Choroid plexus epithelial cell (primary cell): ENCODE data around the gene GPC1.

ENCODE experiments used
- DNase-seq: peaks from one replicate; pipeline ENCODE4 v3.0.0-alpha.2; 2010; ENCODE audit warnings: low read depth
- H3K4me3 ChIP-seq: 2 replicates; pipeline ENCODE4 v1.5.1; 2011; ENCODE audit warnings: low read depth, mild to moderate bottlenecking, control low read depth, low read length, moderate library complexity
- TF ChIP-seq, protein P1 (sequence below): conservative IDR thresholded peaks from 2 replicates; pipeline ENCODE4 v1.5.1; 2011; ENCODE audit warnings: low read depth, mild to moderate bottlenecking, control low read depth, inconsistent platforms, low read length, moderate library complexity

GPC1 gene

DNA sequence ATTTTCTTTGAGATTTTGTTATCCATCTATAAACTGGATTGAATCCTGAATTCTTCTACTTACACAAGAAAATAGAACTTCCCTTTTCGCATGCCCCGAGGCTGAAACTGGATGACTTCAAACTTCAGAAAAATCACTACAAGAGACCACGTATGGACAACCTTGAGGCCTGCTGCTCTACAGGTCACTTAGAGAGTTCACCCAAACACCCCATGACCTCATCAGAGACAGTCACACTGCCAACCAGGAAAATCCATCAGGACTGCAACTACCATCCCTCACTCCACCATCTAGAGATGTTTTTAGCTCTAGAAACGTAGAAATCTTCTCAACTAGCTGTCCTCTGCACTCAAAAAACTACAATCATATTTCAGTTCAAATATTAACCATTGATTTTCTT lies 18.6 kb upstream of the GPC1 start:
- no peak overlapping the region for H3K4me3 ChIP-seq
- DNase-seq, result no peak
- TF ChIP-seq, protein P1, sequence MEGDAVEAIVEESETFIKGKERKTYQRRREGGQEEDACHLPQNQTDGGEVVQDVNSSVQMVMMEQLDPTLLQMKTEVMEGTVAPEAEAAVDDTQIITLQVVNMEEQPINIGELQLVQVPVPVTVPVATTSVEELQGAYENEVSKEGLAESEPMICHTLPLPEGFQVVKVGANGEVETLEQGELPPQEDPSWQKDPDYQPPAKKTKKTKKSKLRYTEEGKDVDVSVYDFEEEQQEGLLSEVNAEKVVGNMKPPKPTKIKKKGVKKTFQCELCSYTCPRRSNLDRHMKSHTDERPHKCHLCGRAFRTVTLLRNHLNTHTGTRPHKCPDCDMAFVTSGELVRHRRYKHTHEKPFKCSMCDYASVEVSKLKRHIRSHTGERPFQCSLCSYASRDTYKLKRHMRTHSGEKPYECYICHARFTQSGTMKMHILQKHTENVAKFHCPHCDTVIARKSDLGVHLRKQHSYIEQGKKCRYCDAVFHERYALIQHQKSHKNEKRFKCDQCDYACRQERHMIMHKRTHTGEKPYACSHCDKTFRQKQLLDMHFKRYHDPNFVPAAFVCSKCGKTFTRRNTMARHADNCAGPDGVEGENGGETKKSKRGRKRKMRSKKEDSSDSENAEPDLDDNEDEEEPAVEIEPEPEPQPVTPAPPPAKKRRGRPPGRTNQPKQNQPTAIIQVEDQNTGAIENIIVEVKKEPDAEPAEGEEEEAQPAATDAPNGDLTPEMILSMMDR, result no peak

DNA sequence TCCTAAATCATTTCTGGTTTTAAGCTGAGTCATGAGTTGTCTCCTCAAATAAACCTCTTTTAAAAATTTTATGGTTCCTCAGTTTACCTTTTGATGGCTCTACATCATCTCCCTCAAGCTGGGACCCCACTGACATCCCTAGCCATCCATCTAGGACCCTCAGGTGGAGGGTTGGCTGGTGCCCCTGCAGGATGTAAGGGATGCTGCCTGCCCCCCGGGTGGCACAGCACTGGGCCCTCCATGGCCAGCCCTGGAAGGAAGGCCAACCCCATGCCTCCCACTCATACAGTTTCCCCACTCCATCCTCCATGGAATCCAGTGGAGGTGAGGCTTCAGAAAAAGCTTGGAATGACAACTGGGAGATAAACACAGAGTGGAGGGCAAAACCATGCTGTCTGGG lies 17.2 kb upstream of the GPC1 start:
- TF ChIP-seq, protein P1, result no peak
- DNase-seq, result no peak
- no peak overlapping the region for H3K4me3 ChIP-seq

DNA sequence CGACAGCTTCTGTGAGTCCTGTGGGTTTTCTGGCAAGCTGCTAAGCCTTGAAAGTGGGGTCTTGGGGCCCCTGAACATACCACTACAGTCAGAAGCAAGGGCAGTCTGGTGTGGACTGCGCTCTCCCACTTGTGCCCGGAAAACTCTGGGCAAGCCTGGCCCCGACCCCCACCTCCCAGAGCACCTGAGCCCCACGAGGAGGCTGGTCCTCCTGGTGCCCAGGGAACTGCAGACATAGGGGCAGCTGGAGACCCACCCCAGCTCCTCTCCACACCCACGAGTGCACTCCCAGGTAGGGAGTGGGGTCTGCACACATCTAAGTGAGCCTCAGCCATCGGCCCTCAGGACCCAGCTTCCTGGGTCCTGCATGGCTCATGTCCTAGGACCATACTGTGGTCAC lies 16.2 kb upstream of the GPC1 start:
- no peak for DNase-seq

DNA sequence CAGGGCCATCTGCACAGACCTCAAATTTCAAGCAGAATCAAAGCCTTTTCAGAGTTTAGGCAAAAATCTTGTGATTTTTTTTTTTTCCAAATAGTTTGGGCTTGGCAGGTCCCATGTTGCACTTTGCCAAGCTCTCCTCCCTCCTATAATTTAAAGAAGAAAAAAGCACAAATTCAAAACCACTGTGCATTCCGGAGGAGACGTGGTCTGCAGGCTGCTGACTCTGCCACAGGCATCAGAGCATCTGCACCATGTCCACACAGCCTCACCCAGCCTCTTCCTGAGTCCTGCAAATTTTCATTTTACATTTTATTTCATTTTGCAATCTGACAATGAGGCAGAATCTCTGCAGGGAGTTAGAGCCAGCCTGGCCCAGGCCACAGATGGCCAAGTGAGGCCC lies 15.7 kb upstream of the GPC1 start:
- TF ChIP-seq, protein P1, result no peak
- no peak overlapping the region for H3K4me3 ChIP-seq
- DNase-seq, result no peak

More for the DNA sequence above, 16.2 kb upstream of the GPC1 start:
- no peak overlapping the region for H3K4me3 ChIP-seq
- TF ChIP-seq, protein P1, result no peak

DNA sequence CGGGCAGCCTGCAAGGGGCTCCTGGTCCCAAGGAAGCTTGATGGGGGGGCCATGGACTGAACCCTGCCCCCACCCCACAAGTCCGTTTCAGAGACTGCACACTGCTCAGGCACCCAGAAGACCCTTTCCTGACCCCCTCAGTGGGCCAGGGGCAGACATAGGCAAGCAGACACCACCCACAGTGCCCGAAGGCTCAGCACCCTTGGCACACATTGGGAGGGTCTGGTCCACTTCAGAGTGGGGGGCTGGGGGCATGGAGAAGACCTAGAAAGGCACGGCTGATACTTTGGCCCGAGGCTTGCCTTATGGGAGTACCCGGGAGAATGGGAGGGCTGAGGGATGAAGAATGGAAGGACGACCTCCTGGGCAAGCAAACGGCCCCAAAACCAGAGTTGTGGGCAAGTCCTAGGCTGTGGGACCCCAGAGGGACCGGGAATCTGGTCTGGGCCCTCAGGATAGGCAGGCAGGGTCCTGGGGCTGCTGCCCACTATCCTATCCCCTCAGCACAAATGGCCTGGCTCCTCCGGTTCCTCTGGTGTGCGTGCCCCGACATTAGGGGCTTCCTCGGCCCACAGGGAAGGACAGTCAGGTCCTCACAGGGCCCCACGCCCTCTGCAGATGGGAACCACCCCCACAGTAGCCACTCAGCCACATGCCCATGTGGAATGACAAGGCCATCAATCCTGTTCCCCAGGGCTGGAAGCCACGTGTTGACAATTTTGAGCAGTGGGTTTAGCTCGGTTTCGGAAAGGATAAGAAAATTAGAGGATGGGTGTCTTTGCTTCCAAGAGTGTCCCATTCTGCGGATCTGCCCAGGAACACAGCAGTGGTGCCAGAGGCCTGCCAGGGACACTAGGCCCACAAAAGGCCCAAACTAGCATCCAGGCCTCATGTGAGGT lies 15.0 kb upstream of the GPC1 start:
- TF ChIP-seq, protein P1, result no peak
- no peak for DNase-seq
- no peak overlapping the region for H3K4me3 ChIP-seq

DNA sequence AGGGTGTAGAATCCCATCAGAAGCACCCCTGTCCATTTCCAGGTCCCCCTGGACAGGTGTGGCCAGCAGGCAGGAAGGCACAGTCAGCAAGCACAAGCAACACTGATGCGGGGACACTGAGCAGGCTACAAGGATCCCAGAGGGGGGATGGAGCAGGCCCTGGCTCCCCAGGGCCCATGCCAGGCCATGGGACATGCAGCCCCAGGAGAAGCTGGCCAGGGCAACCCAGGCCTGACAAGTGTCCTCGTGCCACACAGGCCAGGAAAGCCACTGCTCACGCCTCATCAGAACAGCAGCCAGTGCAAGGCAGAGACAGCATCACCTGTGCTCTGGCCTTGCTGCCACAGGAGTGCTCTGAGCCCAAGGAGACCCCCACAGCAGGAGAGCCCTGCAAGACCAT lies 14.1 kb upstream of the GPC1 start:
- no peak for DNase-seq
- TF ChIP-seq, protein P1, result no peak
- H3K4me3 ChIP-seq, result no peak overlapping the region

DNA sequence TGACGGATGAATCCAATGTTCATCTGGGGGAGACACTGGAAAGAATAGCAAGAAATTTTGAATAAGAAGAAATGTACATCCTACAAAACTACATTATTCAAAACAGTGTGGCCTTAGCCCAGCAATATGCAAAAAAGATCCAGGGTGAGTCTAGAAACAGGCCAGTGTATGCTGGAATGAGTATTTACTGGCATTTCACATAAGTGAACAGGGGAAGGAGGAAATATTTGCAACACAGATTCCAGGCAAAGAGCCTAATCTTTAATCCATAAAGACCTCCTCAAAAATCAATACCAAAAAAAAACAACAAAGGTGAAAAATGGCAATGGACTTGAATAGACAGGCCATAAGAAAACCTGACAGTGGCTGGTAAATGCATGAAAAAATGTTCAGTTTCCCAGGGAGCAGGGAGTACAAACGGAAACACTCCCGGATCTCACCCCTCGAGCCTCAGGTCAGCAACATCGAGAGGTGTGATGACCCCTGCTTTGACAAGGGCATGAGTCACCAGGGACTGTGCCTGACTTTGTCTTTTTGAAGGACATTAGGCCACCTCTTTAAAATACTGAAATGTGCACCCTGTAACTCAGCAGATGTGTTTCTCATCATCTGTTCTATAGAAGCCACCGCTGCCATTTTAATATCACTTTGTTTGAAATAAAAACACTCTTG lies 12.7 kb upstream of the GPC1 start:
- no peak for DNase-seq
- TF ChIP-seq, protein P1, result no peak
- H3K4me3 ChIP-seq, result no peak overlapping the region
